Measurements from ENCODE around the gene TIMP4.

Gene TIMP4

DNA sequence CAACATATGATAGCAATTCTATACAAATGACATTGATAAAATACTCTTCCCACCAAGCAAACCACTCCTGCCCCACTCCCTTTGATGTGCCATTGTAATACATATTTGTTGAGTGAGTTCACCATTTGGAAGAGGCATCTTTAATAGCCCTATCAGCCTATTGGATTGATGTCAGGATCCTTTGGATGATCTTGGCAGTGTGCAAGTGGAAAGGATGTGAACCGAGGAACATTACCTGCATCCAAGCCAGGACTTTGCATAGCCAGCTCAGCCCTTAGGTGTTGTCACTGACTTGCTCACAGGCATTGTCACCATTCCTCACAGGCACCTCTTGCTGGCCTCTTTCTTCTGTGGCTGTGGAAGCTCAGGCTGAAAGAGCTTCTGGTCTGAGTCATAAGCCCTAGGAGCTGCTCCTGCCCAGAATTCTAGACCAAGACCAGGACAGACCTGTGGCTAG is 16.5 kb upstream of the TIMP4 start:
- no peak for TF ChIP-seq YY1 (IDR thresholded peaks at IDR 0.05; ENCODE audit: low read depth)
- TF ChIP-seq CEBPB (IDR thresholded peaks at IDR 0.05) = no peak
- TF ChIP-seq TCF12 (IDR thresholded peaks at IDR 0.05; ENCODE audit: low read depth) = no peak
- no peak for TF ChIP-seq NFIC (IDR thresholded peaks at IDR 0.05)
- no peak for TF ChIP-seq EP300 (IDR thresholded peaks at IDR 0.05; ENCODE audit: borderline replicate concordance)
- TF ChIP-seq TAF1 (IDR thresholded peaks at IDR 0.05; ENCODE audit: low read depth) = no peak
- no peak for TF ChIP-seq CREB1 (IDR thresholded peaks at IDR 0.05; ENCODE audit: low read depth)

DNA sequence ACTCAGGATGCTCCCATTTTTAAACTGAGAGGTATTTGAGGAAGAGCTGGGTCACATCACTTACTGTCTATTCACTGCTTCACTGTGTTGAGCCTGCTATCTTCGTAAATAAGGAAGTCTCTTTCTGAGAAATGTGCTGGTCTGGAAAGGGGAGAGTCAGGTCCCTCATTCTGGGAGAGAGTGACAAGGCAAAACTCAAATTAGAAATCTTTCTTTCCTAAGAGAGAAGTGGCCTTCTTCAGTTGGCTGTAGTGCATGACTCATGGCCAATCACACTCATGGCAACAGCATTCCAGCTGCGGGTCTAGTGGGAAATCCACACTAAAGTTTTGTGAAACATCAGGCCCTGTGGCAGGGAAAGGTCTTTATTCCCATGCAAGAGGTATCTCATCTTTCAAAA is 11.5 kb upstream of the TIMP4 start:
- no peak for TF ChIP-seq RAD21 (IDR thresholded peaks at IDR 0.05; ENCODE audit: low read depth)
- no peak for TF ChIP-seq FOXM1 (IDR thresholded peaks at IDR 0.05; ENCODE audit: borderline replicate concordance, low read depth)
- TF ChIP-seq, protein P1, sequence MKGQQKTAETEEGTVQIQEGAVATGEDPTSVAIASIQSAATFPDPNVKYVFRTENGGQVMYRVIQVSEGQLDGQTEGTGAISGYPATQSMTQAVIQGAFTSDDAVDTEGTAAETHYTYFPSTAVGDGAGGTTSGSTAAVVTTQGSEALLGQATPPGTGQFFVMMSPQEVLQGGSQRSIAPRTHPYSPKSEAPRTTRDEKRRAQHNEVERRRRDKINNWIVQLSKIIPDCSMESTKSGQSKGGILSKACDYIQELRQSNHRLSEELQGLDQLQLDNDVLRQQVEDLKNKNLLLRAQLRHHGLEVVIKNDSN (IDR thresholded peaks at IDR 0.05) = no peak
- no peak for TF ChIP-seq YY1 (IDR thresholded peaks at IDR 0.05; ENCODE audit: low read depth)
- no peak for TF ChIP-seq CEBPB (IDR thresholded peaks at IDR 0.05)
- no peak for TF ChIP-seq NFIC (IDR thresholded peaks at IDR 0.05)
- TF ChIP-seq EGR1 (IDR thresholded peaks at IDR 0.05) = no peak
- TF ChIP-seq, protein P2, sequence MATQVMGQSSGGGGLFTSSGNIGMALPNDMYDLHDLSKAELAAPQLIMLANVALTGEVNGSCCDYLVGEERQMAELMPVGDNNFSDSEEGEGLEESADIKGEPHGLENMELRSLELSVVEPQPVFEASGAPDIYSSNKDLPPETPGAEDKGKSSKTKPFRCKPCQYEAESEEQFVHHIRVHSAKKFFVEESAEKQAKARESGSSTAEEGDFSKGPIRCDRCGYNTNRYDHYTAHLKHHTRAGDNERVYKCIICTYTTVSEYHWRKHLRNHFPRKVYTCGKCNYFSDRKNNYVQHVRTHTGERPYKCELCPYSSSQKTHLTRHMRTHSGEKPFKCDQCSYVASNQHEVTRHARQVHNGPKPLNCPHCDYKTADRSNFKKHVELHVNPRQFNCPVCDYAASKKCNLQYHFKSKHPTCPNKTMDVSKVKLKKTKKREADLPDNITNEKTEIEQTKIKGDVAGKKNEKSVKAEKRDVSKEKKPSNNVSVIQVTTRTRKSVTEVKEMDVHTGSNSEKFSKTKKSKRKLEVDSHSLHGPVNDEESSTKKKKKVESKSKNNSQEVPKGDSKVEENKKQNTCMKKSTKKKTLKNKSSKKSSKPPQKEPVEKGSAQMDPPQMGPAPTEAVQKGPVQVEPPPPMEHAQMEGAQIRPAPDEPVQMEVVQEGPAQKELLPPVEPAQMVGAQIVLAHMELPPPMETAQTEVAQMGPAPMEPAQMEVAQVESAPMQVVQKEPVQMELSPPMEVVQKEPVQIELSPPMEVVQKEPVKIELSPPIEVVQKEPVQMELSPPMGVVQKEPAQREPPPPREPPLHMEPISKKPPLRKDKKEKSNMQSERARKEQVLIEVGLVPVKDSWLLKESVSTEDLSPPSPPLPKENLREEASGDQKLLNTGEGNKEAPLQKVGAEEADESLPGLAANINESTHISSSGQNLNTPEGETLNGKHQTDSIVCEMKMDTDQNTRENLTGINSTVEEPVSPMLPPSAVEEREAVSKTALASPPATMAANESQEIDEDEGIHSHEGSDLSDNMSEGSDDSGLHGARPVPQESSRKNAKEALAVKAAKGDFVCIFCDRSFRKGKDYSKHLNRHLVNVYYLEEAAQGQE (IDR thresholded peaks at IDR 0.05; ENCODE audit: low read depth) = no peak
- TF ChIP-seq ZBTB7A (IDR thresholded peaks at IDR 0.05; ENCODE audit: low read depth) = no peak
- no peak for TF ChIP-seq EP300 (IDR thresholded peaks at IDR 0.05; ENCODE audit: borderline replicate concordance)
- TF ChIP-seq, protein P3, sequence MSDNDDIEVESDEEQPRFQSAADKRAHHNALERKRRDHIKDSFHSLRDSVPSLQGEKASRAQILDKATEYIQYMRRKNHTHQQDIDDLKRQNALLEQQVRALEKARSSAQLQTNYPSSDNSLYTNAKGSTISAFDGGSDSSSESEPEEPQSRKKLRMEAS (IDR thresholded peaks at IDR 0.05) = no peak

DNA sequence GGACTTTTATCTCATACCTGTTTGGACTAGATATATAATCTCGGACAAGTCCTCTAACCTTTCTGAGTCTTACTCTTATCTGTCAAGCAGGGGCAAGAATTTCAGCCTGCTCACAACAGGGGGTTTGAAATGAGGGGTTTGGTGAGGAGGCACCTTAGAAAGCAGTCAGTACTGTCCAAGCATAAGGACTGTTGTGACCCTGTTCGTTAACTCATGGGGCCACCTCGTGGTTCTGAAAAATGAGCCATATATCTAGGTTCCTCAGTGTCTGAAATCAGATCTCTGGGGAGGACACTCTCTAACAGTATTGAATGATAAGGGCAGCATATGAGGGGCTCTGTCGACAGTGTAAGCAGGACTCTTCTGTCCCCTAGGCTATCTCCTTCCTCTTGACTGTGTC is 7.2 kb upstream of the TIMP4 start:
- TF ChIP-seq FOXM1 (IDR thresholded peaks at IDR 0.05; ENCODE audit: borderline replicate concordance, low read depth) (no peak), NFIC (IDR thresholded peaks at IDR 0.05) (no peak), EGR1 (IDR thresholded peaks at IDR 0.05) (no peak), YY1 (IDR thresholded peaks at IDR 0.05; ENCODE audit: low read depth) (no peak), TAF1 (IDR thresholded peaks at IDR 0.05; ENCODE audit: low read depth) (no peak), CEBPB (IDR thresholded peaks at IDR 0.05) (no peak), RAD21 (IDR thresholded peaks at IDR 0.05; ENCODE audit: low read depth) (no peak), TEAD4 (IDR thresholded peaks at IDR 0.05) (no peak), ZBTB7A (IDR thresholded peaks at IDR 0.05; ENCODE audit: low read depth) (no peak), CREB1 (IDR thresholded peaks at IDR 0.05; ENCODE audit: low read depth) (no peak), EP300 (IDR thresholded peaks at IDR 0.05; ENCODE audit: borderline replicate concordance) (no peak)
- TF ChIP-seq, protein P2 (IDR thresholded peaks at IDR 0.05; ENCODE audit: low read depth) = no peak
- TF ChIP-seq, protein P3 (IDR thresholded peaks at IDR 0.05) = no peak

DNA sequence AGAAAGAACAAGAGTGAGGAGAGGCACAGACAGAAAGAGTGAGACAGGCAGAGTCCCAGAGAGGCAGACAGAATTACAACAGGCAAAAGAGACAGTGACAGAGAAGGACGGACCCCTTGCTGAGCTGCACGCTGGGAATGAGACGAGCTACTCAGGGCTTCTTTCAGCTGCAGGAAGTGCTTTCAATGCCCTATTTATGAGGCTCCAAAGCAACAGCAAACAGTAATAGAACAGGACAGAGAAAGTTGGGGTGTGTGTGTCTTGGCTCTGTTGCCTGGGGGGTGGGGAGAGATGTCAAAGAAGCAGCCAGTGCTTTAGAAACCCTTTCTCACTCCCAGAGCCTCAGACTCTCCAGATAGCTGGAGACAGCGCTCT is 502 bp upstream of the TIMP4 start:
- no peak for TF ChIP-seq ZBTB7A (IDR thresholded peaks at IDR 0.05; ENCODE audit: low read depth)
- TF ChIP-seq, protein P1 (IDR thresholded peaks at IDR 0.05) = no peak
- no peak for TF ChIP-seq CEBPB (IDR thresholded peaks at IDR 0.05)
- no peak for TF ChIP-seq RAD21 (IDR thresholded peaks at IDR 0.05; ENCODE audit: low read depth)
- TF ChIP-seq CREB1 (IDR thresholded peaks at IDR 0.05; ENCODE audit: low read depth) = no peak
- TF ChIP-seq, protein P2 (IDR thresholded peaks at IDR 0.05; ENCODE audit: low read depth) = no peak
- TF ChIP-seq TEAD4 (IDR thresholded peaks at IDR 0.05) = no peak
- TF ChIP-seq NFIC (IDR thresholded peaks at IDR 0.05) = no peak
- TF ChIP-seq TAF1 (IDR thresholded peaks at IDR 0.05; ENCODE audit: low read depth) = no peak
- TF ChIP-seq YY1 (IDR thresholded peaks at IDR 0.05; ENCODE audit: low read depth) = no peak

DNA sequence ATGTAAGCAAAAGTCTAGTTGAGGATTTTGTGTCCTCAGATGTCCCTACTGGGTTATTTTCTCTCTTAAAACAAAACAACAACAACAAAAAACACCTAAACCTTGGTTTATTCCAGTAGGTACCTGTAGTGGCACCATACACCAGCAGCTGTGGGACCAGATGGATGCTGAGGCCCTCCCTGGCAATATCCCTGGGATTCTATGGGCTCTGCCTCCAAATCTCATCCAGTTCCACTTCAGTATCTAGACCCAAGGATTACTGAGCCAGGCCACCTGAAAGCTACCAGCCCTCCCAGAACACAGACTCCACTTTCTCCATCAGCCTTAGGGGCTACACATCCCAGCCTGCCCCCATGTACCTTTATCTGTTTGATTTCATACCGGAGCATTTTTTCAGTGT is 1.7 kb downstream of the TIMP4 start:
- no peak for TF ChIP-seq RAD21 (IDR thresholded peaks at IDR 0.05; ENCODE audit: low read depth)
- no peak for TF ChIP-seq TEAD4 (IDR thresholded peaks at IDR 0.05)
- no peak for TF ChIP-seq NFIC (IDR thresholded peaks at IDR 0.05)
- TF ChIP-seq, protein P3 (IDR thresholded peaks at IDR 0.05) = no peak
- TF ChIP-seq, protein P2 (IDR thresholded peaks at IDR 0.05; ENCODE audit: low read depth) = no peak
- no peak for TF ChIP-seq TAF1 (IDR thresholded peaks at IDR 0.05; ENCODE audit: low read depth)
- no peak for TF ChIP-seq CEBPB (IDR thresholded peaks at IDR 0.05)
- no peak for TF ChIP-seq FOXM1 (IDR thresholded peaks at IDR 0.05; ENCODE audit: borderline replicate concordance, low read depth)
- no peak for TF ChIP-seq ZBTB7A (IDR thresholded peaks at IDR 0.05; ENCODE audit: low read depth)
- no peak for TF ChIP-seq CREB1 (IDR thresholded peaks at IDR 0.05; ENCODE audit: low read depth)
- no peak for TF ChIP-seq YY1 (IDR thresholded peaks at IDR 0.05; ENCODE audit: low read depth)
- TF ChIP-seq TCF12 (IDR thresholded peaks at IDR 0.05; ENCODE audit: low read depth) = no peak
- TF ChIP-seq EP300 (IDR thresholded peaks at IDR 0.05; ENCODE audit: borderline replicate concordance) = no peak
- TF ChIP-seq, protein P1 (IDR thresholded peaks at IDR 0.05) = no peak
- TF ChIP-seq EGR1 (IDR thresholded peaks at IDR 0.05) = no peak

Data from Ishikawa (cell line).